GM23248 (cell line): ENCODE results near the gene SIRPG. TPM values are rescaled to one million over a fixed set of nuclear protein-coding genes. Genes with fewer than 3 reads are reported as not detected.

Experiments
- DNase-seq: peaks from one replicate; pipeline ENCODE4 v3.0.0-alpha.2; 2015
- H2AFZ ChIP-seq: fragments of 200-600 bp; sonication (generic); 2 replicates; pipeline ENCODE4 v1.6.1; 2016; ENCODE audit warnings: antibody characterized with exemption
- H3F3A ChIP-seq: fragments of 200-600 bp; sonication (generic); 2 replicates; pipeline ENCODE4 v1.6.1; 2016; ENCODE audit warnings: mild to moderate bottlenecking, antibody characterized with exemption, mixed run types; ENCODE audit not compliant: insufficient read depth
- H3K27ac ChIP-seq: fragments of 200-600 bp; sonication (generic); 2 replicates; pipeline ENCODE4 v1.5.1; 2016; ENCODE audit warnings: mild to moderate bottlenecking
- H3K27me3 ChIP-seq: fragments of 200-600 bp; sonication (generic); replicated peaks from 2 replicates; pipeline ENCODE4 v1.6.1; 2016; ENCODE audit warnings: mild to moderate bottlenecking; ENCODE audit not compliant: insufficient read depth
- H3K36me3 ChIP-seq: fragments of 200-600 bp; sonication (generic); 2 replicates; pipeline ENCODE4 v1.6.1; 2016; ENCODE audit warnings: low read depth, mild to moderate bottlenecking
- H3K4me1 ChIP-seq: fragments of 200-600 bp; sonication (generic); 2 replicates; pipeline ENCODE4 v1.6.1; 2016; ENCODE audit warnings: mild to moderate bottlenecking; ENCODE audit not compliant: insufficient read depth
- H3K4me2 ChIP-seq: fragments of 200-600 bp; sonication (generic); one replicate; pipeline ENCODE4 v1.6.1; 2016; ENCODE audit warnings: mild to moderate bottlenecking; ENCODE audit not compliant: unreplicated experiment
- H3K4me3 ChIP-seq: fragments of 200-600 bp; sonication (generic); 2 replicates; pipeline ENCODE4 v1.5.1; 2016; ENCODE audit warnings: mild to moderate bottlenecking
- H3K79me2 ChIP-seq: fragments of 200-600 bp; sonication (generic); 2 replicates; pipeline ENCODE4 v1.6.1; 2016; ENCODE audit warnings: mild to moderate bottlenecking; ENCODE audit not compliant: insufficient read depth
- H3K9ac ChIP-seq: fragments of 200-600 bp; sonication (generic); 2 replicates; pipeline ENCODE4 v1.6.1; 2016; ENCODE audit warnings: mild to moderate bottlenecking
- H3K9me2 ChIP-seq: fragments of 200-600 bp; sonication (generic); 2 replicates; pipeline ENCODE4 v1.6.1; 2016; ENCODE audit warnings: mixed run types, mild to moderate bottlenecking, moderate library complexity; ENCODE audit not compliant: insufficient read depth
- H3K9me3 ChIP-seq: fragments of 200-600 bp; sonication (generic); one replicate; pipeline ENCODE4 v1.6.1; 2017; ENCODE audit warnings: low read depth
- H4K20me1 ChIP-seq: fragments of 200-600 bp; sonication (generic); 2 replicates; pipeline ENCODE4 v1.6.0; 2016; ENCODE audit not compliant: insufficient read depth
- EZH2 ChIP-seq: fragments of 200-600 bp; sonication (generic); IDR thresholded peaks from 2 replicates; pipeline ENCODE4 v1.6.1; 2018; ENCODE audit warnings: antibody characterized with exemption, mild to moderate bottlenecking; ENCODE audit not compliant: insufficient read depth, poor library complexity, severe bottlenecking
- EZH2phosphoT487 ChIP-seq: fragments of 200-600 bp; sonication (generic); IDR thresholded peaks from 2 replicates; pipeline ENCODE4 v1.6.1; 2018; ENCODE audit warnings: antibody characterized with exemption, moderate library complexity, mild to moderate bottlenecking, low read depth; ENCODE audit not compliant: insufficient read depth
- WGBS, 2 experiments: methylation state at CpG; one replicate each; pipeline ENCODE4 v1.1.6; 2015 to 2017; ENCODE audit warnings: low lambda C conversion rate in 2 of 2, low coverage in 1 of 2; ENCODE audit errors: missing lambda C conversion rate in 2 of 2; 5-methylcytosine and 5-hydroxymethylcytosine counted together
- in situ Hi-C: fragments of 300-500 bp; cut with MboI; formaldehyde crosslinking; loops from 2 replicates; pipeline ENCODE4 v1.15.0; 2020
- polyA plus RNA-seq: library from polyadenylated mRNA; unstranded; fragments of >200 nt; fragmentation: Nextera tagmentation; extraction: Ambion mirVana; gene quantifications from 2 replicates; pipeline ENCODE4 v1.2.1, GENCODE V29; 2016
- total RNA-seq: library from RNA; depleted of rRNA; stranded (reverse); fragments of >200 nt; shearing (Covaris generic); gene quantifications from 2 replicates; pipeline ENCODE4 v1.2.3, GENCODE V29; 2014

SIRPG gene
- total and polyA plus RNA-seq, 2 experiments from 2014 or later = not detected

DNA sequence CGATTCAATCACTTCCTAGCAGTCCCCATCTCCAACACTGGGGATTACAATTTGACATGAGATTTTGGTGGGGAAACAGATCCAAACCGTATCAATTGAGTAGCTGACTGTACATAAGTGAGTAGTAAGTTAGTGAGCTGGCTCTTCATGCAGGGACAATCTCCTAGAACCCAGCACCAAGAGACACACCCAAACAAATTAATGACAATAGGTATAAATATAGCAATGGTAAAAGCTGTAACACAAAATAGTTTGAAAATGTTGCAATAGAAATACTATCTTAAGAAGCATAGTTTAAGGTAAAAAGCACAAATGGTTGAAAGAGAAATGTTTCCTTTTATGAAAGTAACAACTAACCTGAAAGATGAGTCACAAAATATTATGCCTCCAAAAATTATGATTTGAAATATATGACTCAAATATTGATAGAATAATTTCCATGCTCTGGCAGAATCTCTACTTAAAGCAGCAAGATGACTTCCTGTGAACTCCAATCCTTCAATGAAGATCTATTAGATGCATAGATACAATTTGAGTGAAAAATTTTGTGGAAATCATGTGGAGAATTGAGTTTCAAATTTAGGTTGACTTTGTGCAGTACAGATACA is 32.4 kb downstream of the SIRPG start:
- in situ Hi-C loops = loop anchor here (25.0 kb wide), 1 partner anchor 88 kb away; no protein-coding TSS in a partner anchor
- H3F3A ChIP-seq = 0 out of 2 replicates have a peak, but pooled peaks cover 9% of the 10 kb centered on the region
- no peak overlapping the region for H3K4me3 ChIP-seq
- H3K4me2 ChIP-seq = no peak overlapping the region
- H4K20me1 ChIP-seq = no peaks in the 10 kb centered on the region
- TF ChIP-seq EZH2phosphoT487 (no peak), EZH2 (no peak)
- no peaks in the 10 kb centered on the region for H3K79me2 ChIP-seq
- H3K36me3 ChIP-seq = no peaks in the 10 kb centered on the region
- H3K9me2 ChIP-seq = no peaks in the 10 kb centered on the region
- H3K27me3 ChIP-seq = no peaks in the 10 kb centered on the region; the same call in 1 of the 2 replicates
- no peak for DNase-seq
- H3K4me1 ChIP-seq = peaks cover 19% of the 10 kb centered on the region
- WGBS, 2 experiments = 23 to 27% methylated on average over 2 of the region's 2 CpGs
- H2AFZ ChIP-seq = no peak overlapping the region
- H3K9ac ChIP-seq = no peak overlapping the region
- no peaks in the 10 kb centered on the region for H3K9me3 ChIP-seq
- H3K27ac ChIP-seq = no peak overlapping the region

GRCh38 chr20:1623501-1624205 is 33.9 kb downstream of the SIRPG start:
- WGBS, 2 experiments = 73 to 80% methylated on average over 14 of the region's 14 CpGs
- Histone ChIP-seq H3F3A (0 out of 2 replicates have a peak, but pooled peaks cover 9% of the 10 kb centered on the region), H3K36me3 (no peaks in the 10 kb centered on the region), H3K27ac (no peak overlapping the region), H3K4me2 (no peak overlapping the region), H3K79me2 (no peaks in the 10 kb centered on the region), H4K20me1 (no peaks in the 10 kb centered on the region), H3K27me3 (no peaks in the 10 kb centered on the region; the same call in 1 of the 2 replicates), H2AFZ (no peak overlapping the region), H3K9me2 (no peaks in the 10 kb centered on the region), H3K9me3 (no peaks in the 10 kb centered on the region), H3K9ac (no peak overlapping the region), H3K4me3 (no peak overlapping the region), H3K4me1 (peaks cover 19% of the 10 kb centered on the region)
- in situ Hi-C loops = no loop called here
- no peak for TF ChIP-seq EZH2phosphoT487
- no peak for TF ChIP-seq EZH2
- DNase-seq = no peak

DNA sequence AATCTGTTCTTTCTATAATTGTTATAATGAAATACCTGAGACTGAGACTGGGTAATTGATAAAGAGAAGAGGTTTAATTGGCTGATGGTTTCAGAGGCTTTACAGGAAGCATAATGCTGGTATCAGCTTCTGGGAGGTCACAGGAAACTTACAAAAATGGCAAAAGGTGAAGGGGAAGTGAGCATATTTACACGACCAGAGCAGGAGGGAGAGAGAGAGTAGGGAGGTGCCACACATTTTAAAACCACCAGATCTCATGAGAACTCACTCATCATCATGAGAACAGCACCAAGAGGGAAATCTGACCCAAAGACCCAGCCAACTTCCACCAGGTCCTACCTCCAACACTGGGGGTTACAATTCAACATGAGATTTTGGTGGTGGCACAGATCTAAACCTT is 35.1 kb downstream of the SIRPG start:
- H3K4me3 ChIP-seq = no peak overlapping the region
- in situ Hi-C loops = no loop called here
- no peaks in the 10 kb centered on the region for H4K20me1 ChIP-seq
- no peak overlapping the region for H3K27ac ChIP-seq
- H3K36me3 ChIP-seq = no peaks in the 10 kb centered on the region
- TF ChIP-seq EZH2phosphoT487 (no peak), EZH2 (no peak)
- 0 to 5% methylated on average over 1 of the region's 1 CpG for WGBS, 2 experiments
- H3K27me3 ChIP-seq = no peaks in the 10 kb centered on the region
- H3K4me2 ChIP-seq = no peak overlapping the region
- H2AFZ ChIP-seq = no peak overlapping the region
- no peaks in the 10 kb centered on the region for H3K9me3 ChIP-seq
- H3K9ac ChIP-seq = no peak overlapping the region
- H3F3A ChIP-seq = 0 out of 2 replicates have a peak, but pooled peaks cover 9% of the 10 kb centered on the region
- H3K79me2 ChIP-seq = no peaks in the 10 kb centered on the region
- H3K9me2 ChIP-seq = no peaks in the 10 kb centered on the region
- no peak for DNase-seq
- peaks cover 19% of the 10 kb centered on the region for H3K4me1 ChIP-seq

DNA sequence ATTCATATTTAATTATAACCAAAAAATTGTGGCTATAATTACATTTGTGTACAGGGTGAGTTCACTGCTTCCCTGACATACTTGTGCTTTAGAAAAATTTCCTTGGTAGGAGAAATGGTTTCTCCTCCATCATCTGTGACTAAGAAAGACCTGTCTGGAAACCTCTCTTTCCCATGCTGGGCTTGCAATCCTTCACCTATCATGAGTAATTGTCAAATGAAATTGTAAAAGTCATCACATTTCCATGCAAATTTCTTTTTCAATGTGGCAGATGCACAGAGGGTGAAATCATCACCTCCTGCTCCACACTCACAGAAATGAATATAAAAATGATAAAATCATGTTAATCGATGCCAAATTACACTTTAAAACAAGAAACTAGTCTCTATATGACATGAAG is 36.3 kb downstream of the SIRPG start:
- Histone ChIP-seq H3K4me1 (peaks cover 19% of the 10 kb centered on the region), H2AFZ (no peak overlapping the region), H3K4me3 (no peak overlapping the region), H4K20me1 (no peaks in the 10 kb centered on the region), H3K4me2 (no peak overlapping the region), H3K9ac (no peak overlapping the region), H3K9me2 (no peaks in the 10 kb centered on the region), H3F3A (0 out of 2 replicates have a peak, but pooled peaks cover 9% of the 10 kb centered on the region), H3K27ac (no peak overlapping the region), H3K27me3 (no peaks in the 10 kb centered on the region), H3K36me3 (no peaks in the 10 kb centered on the region), H3K9me3 (no peaks in the 10 kb centered on the region), H3K79me2 (no peaks in the 10 kb centered on the region)
- no peak for DNase-seq
- WGBS, 2 experiments = 56 to 68% methylated on average over 1 of the region's 1 CpG
- in situ Hi-C loops = no loop called here
- TF ChIP-seq EZH2 (no peak), EZH2phosphoT487 (no peak)
